K562 (cell line): Measurements from ENCODE around the gene KAT6B. TPM values are rescaled to one million over a fixed set of nuclear protein-coding genes. Genes with fewer than 3 reads are reported as not detected.
"Not testable (repeated sequence)": the region's sequence is repeated elsewhere in the genome, so short reads cannot be mapped to it uniquely, and the experiment has no call there.

Experiments
- ATAC-seq: fragments of 200-7000 bp; cut with Tn5 transposase; 3 replicates; pipeline ENCODE4 v1.9.1; 2020; ENCODE audit warnings: moderate library complexity
- BruUV-seq: library from RNA; stranded (reverse); fragments of 400-500 nt; replicated peaks from 2 replicates; lab custom pipeline; 2021; lab: Mats Ljungman, UMichigan
- CTCF ChIA-PET: fragments of 300-600 bp; formaldehyde crosslinking; extraction: SDS; loops from one replicate; lab custom pipeline; 2021; ENCODE audit warnings: low intra/inter-chr PET ratio; lab: Yijun Ruan, JAX
- POLR2A ChIA-PET: fragments of 300-600, 350-650 bp; sonication (Branson Sonifier 250); formaldehyde crosslinking; extraction: SDS; loops from one replicate; lab custom pipeline; 2021; ENCODE audit warnings: antibody characterized with exemption, inconsistent platforms; lab: Yijun Ruan, JAX
- DNase-seq, 4 experiments: peaks; one replicate each; pipeline versions ENCODE4 v3.0.0 to v3.0.0-alpha.2; 2011 to 2018; ENCODE audit warnings: low spot score in 3 of 4, mixed read lengths in 3 of 4; ENCODE audit errors: extremely low read depth in 1 of 4
- FAIRE-seq: peaks from 2 replicates; lab custom pipeline; 2011; peaks lifted over from hg19 to GRCh38; lab: Jason Lieb, UNC
- H2AFZ ChIP-seq: 2 replicates; pipeline ENCODE4 v1.6.0; 2011; ENCODE audit warnings: low read depth, low read length, control low read depth, inconsistent platforms
- H3K27ac ChIP-seq: fragments of 200-600 bp; 3 replicates; pipeline ENCODE4 v1.8.0; 2011; ENCODE audit warnings: low read depth, mild to moderate bottlenecking, control low read depth, inconsistent platforms, low read length, moderate library complexity, mixed read lengths; ENCODE audit errors: extremely low read depth
- H3K27me3 ChIP-seq, 2 experiments: fragments of 300-600 bp in 1 of 2; 2 replicates in 1 of 2; 3 replicates in 1 of 2; pipeline versions ENCODE4 v1.6.0 to v1.8.0; 2011; ENCODE audit warnings: inconsistent platforms in 2 of 2, low read length in 2 of 2, mild to moderate bottlenecking in 1 of 2, mixed read lengths in 1 of 2, moderate library complexity in 1 of 2; ENCODE audit not compliant: control insufficient read depth in 2 of 2, insufficient read depth in 2 of 2
- H3K36me3 ChIP-seq: fragments of 300-600 bp; 3 replicates; pipeline ENCODE4 v1.8.0; 2011; ENCODE audit warnings: mild to moderate bottlenecking, low read length, inconsistent platforms; ENCODE audit not compliant: control insufficient read depth, insufficient read depth
- H3K4me1 ChIP-seq, 2 experiments: fragments of 200-600 bp in 1 of 2; replicated peaks in 1 of 2; 2 replicates in 1 of 2; 3 replicates in 1 of 2; pipeline versions ENCODE4 v1.5.1 to v1.8.0; 2011; ENCODE audit warnings: inconsistent platforms in 2 of 2, low read length in 2 of 2, mild to moderate bottlenecking in 1 of 2, mixed read lengths in 1 of 2, moderate library complexity in 1 of 2; ENCODE audit not compliant: control insufficient read depth in 2 of 2, insufficient read depth in 2 of 2
- H3K4me2 ChIP-seq: 2 replicates; pipeline ENCODE4 v1.6.1; 2011; ENCODE audit warnings: low read length, control low read depth, inconsistent platforms, mixed read lengths; ENCODE audit not compliant: insufficient read depth
- H3K4me3 ChIP-seq: fragments of 200-600 bp; sonication (generic), shearing (Covaris generic); 2 replicates; pipeline ENCODE4 v1.5.1; 2016; ENCODE audit warnings: control low read depth, inconsistent platforms
- H3K79me2 ChIP-seq: fragments of 200-600 bp; 3 replicates; pipeline ENCODE4 v1.8.0; 2011; ENCODE audit warnings: low read length, inconsistent platforms; ENCODE audit not compliant: control insufficient read depth, insufficient read depth
- H3K9ac ChIP-seq, 2 experiments: 2 replicates each; pipeline versions ENCODE4 v1.6.0 to v1.6.1; 2011; ENCODE audit warnings: low read depth in 2 of 2, low read length in 2 of 2, control low read depth in 1 of 2, inconsistent platforms in 1 of 2, mild to moderate bottlenecking in 1 of 2, mixed read lengths in 1 of 2; ENCODE audit not compliant: insufficient read depth in 1 of 2
- H3K9me1 ChIP-seq: one replicate; pipeline ENCODE4 v1.6.0; 2011; ENCODE audit warnings: inconsistent platforms, mild to moderate bottlenecking, low read length, moderate library complexity; ENCODE audit not compliant: control insufficient read depth, insufficient read depth
- H3K9me3 ChIP-seq: replicated peaks from 2 replicates; pipeline ENCODE4 v1.5.1; 2011; ENCODE audit warnings: low read depth, low read length, inconsistent platforms; ENCODE audit not compliant: control insufficient read depth, insufficient read depth
- H4K20me1 ChIP-seq: replicated peaks from 2 replicates; pipeline ENCODE4 v1.6.1; 2011; ENCODE audit warnings: low read length, inconsistent platforms, mixed read lengths; ENCODE audit not compliant: control insufficient read depth, insufficient read depth
- BCL6 ChIP-seq: fragments of 250-450 bp; sonication (Bioruptor Pico); IDR thresholded peaks from 2 replicates; pipeline ENCODE4 v1.4.0; 2020
- CC2D1A ChIP-seq: fragments of 450-650 bp; IDR thresholded peaks from 2 replicates; pipeline ENCODE4 v1.6.1; 2017; ENCODE audit warnings: mild to moderate bottlenecking
- CREB5 ChIP-seq: fragments of 250-450 bp; sonication (Bioruptor Pico); IDR thresholded peaks from 2 replicates; pipeline ENCODE4 v1.5.0; 2020; ENCODE audit warnings: mild to moderate bottlenecking
- DNMT1 ChIP-seq: fragments of 450-650 bp; IDR thresholded peaks from 2 replicates; pipeline ENCODE4 v1.6.1; 2016; ENCODE audit warnings: antibody characterized with exemption, mild to moderate bottlenecking
- GATA2 ChIP-seq: sonication (generic); formaldehyde crosslinking; IDR thresholded peaks from 2 replicates; pipeline ENCODE4 v1.4.0; 2020; ENCODE audit warnings: mild to moderate bottlenecking, missing genetic modification reagents
- HDAC6 ChIP-seq: IDR thresholded peaks from 2 replicates; pipeline ENCODE4 v1.6.1; 2012; ENCODE audit warnings: low read depth, mild to moderate bottlenecking, control low read depth, inconsistent platforms, low read length, moderate library complexity
- HNRNPL ChIP-seq: fragments of 200-400 bp; formaldehyde crosslinking; IDR thresholded peaks from 2 replicates; pipeline ENCODE4 v1.6.1; 2017; ENCODE audit warnings: low read depth, mild to moderate bottlenecking, low read length
- NFRKB ChIP-seq: fragments of 450-650 bp; IDR thresholded peaks from 2 replicates; pipeline ENCODE4 v1.6.1; 2016; ENCODE audit warnings: low read depth
- NR1H2 ChIP-seq: sonication (generic); formaldehyde crosslinking; IDR thresholded peaks from 2 replicates; pipeline ENCODE4 v1.4.0; 2020; ENCODE audit warnings: mild to moderate bottlenecking, missing genetic modification reagents
- PML ChIP-seq: IDR thresholded peaks from 2 replicates; pipeline ENCODE4 v1.6.1; 2012; ENCODE audit warnings: low read length, inconsistent platforms
- RAD51 ChIP-seq: fragments of 450-650 bp; IDR thresholded peaks from 2 replicates; pipeline ENCODE4 v1.7.1; 2016; ENCODE audit warnings: low read depth, mild to moderate bottlenecking, borderline replicate concordance
- TFAM ChIP-seq: fragments of 250-450 bp; sonication (Bioruptor Pico); conservative IDR thresholded peaks from 2 replicates; pipeline ENCODE4 v1.5.0; 2021; ENCODE audit warnings: mild to moderate bottlenecking, moderate library complexity
- ZNF124 ChIP-seq: sonication (generic); formaldehyde crosslinking; IDR thresholded peaks from 2 replicates; pipeline ENCODE4 v1.8.1; 2022; ENCODE audit warnings: missing genetic modification reagents
- ZNF696 ChIP-seq: fragments of 250-450 bp; sonication (Bioruptor Pico); conservative IDR thresholded peaks from 2 replicates; pipeline ENCODE4 v1.4.0; 2020; ENCODE audit warnings: mild to moderate bottlenecking, moderate library complexity
- WGBS: fragments of 100-300 bp; shearing (Covaris generic); methylation state at CpG from one replicate; pipeline ENCODE4 v1.1.6; 2016; ENCODE audit warnings: low coverage, mixed read lengths; ENCODE audit not compliant: insufficient coverage; ENCODE audit errors: missing lambda C conversion rate; 5-methylcytosine and 5-hydroxymethylcytosine counted together
- in situ Hi-C: fragments of 300-500 bp; cut with MboI; formaldehyde crosslinking; loops from 4 replicates; pipeline ENCODE4 v1.15.0; 2018; ENCODE audit warnings: inconsistent platforms, mixed read lengths
- intact Hi-C: fragments of 100-400 bp; cut with micrococcal nuclease; formaldehyde crosslinking; loops from 2 replicates; pipeline ENCODE4 v1.14.2; 2022
- polyA plus RNA-seq, 8 experiments: library from polyadenylated mRNA; depleted of rRNA in 4 of 8; stranded (reverse) in 5 of 8; unstranded in 3 of 8; fragments of >200 nt; fragmentation: Nextera tagmentation in 2 of 8; fragmentation: Illumina TruSeq in 1 of 8; extraction: Ambion mirVana in 2 of 8; extraction: Trizol in 1 of 8; gene quantifications; 2 replicates each; pipeline versions ENCODE4 v1.2.1 to v1.2.3, GENCODE V29; 2011 to 2014; ENCODE audit warnings: inconsistent platforms in 1 of 8, missing spikeins in 1 of 8
- total RNA-seq, 7 experiments: library from RNA; depleted of rRNA in 6 of 7; stranded (reverse); fragments of >200 nt in 6 of 7; fragmentation: Illumina TruSeq in 2 of 7; extraction: Trizol in 2 of 7; gene quantifications; 2 replicates each; pipeline versions ENCODE4 v1.2.1 to v1.2.3, GENCODE V29; 2011 to 2021; ENCODE audit warnings: low replicate concordance in 1 of 7

KAT6B gene
- total and polyA plus RNA-seq, 9 of the 15 experiments (the other 6 are each of a cell fraction or from before 2014, with no cell fraction given) = 1.4 to 9.2 (median 6.8) TPM

GRCh38 chr10:74778436-74779094 lies 47.8 kb upstream of the KAT6B start:
- ATAC-seq (peak; percentile 60; the same call in 1 of the 3 replicates), FAIRE-seq (no peak), DNase-seq (no peak)
- Histone ChIP-seq H3K27ac (no peak overlapping the region), H3K79me2 (no peaks in the 10 kb centered on the region), H3K9me3 (no peaks in the 10 kb centered on the region), H2AFZ (no peak overlapping the region), H3K4me3 (no peak overlapping the region), H4K20me1 (no peaks in the 10 kb centered on the region), H3K9me1 (no peaks in the 10 kb centered on the region), H3K4me2 (no peak overlapping the region), H3K4me1 (no peaks in the 10 kb centered on the region), H3K9ac (no peak overlapping the region), H3K27me3 (peaks cover 14 to 24% of the 10 kb centered on the region in 2 experiments; a peak in 4 of 5 replicates), H3K36me3 (no peaks in the 10 kb centered on the region)
- WGBS = 6% methylated on average over 12 of the region's 12 CpGs
- intact Hi-C loops (no loop called here), in situ Hi-C loops (no loop called here)
- ChIA-PET CTCF (no interaction called here), POLR2A (interaction anchor here (1.5 kb wide), 1 partner anchor 10 kb away, joined by 4 read pairs; no protein-coding TSS in a partner anchor)
- no TSS peak for BruUV-seq
- no peak for TF ChIP-seq PML
- no peak for TF ChIP-seq CREB5 (CRISPR knock-in tag)
- no peak for TF ChIP-seq NFRKB
- TF ChIP-seq GATA2 (CRISPR knock-in tag) = no peak
- no peak for TF ChIP-seq TFAM (CRISPR knock-in tag)
- no peak for TF ChIP-seq BCL6 (CRISPR knock-in tag)
- no peak for TF ChIP-seq HDAC6
- no peak for TF ChIP-seq HNRNPL
- TF ChIP-seq RAD51 = no peak
- TF ChIP-seq ZNF124 = no peak
- TF ChIP-seq CC2D1A = no peak
- TF ChIP-seq ZNF696 (CRISPR knock-in tag) = no peak
- no peak for TF ChIP-seq NR1H2 (CRISPR knock-in tag)
- no peak for TF ChIP-seq DNMT1

GRCh38 chr10:74781870-74782269 lies 44.5 kb upstream of the KAT6B start:
- BruUV-seq, FAIRE-seq, H3K36me3 ChIP-seq, H3K79me2 ChIP-seq, H2AFZ ChIP-seq, H3K4me2 ChIP-seq, H3K9ac ChIP-seq, H3K9me1 ChIP-seq, intact Hi-C loops, H3K4me3 ChIP-seq, DNase-seq, H3K9me3 ChIP-seq, ATAC-seq, in situ Hi-C loops, CTCF ChIA-PET, H3K4me1 ChIP-seq, H3K27ac ChIP-seq, H4K20me1 ChIP-seq: not testable (repeated sequence)
- H3K27me3 ChIP-seq = peaks cover 14 to 24% of the 10 kb centered on the region in 2 experiments; a peak in 4 of 5 replicates
- 5% methylated on average over 4 of the region's 4 CpGs for WGBS
- POLR2A ChIA-PET = interaction anchor here (0.7 kb wide), 1 partner anchor 227 kb away, joined by 3 read pairs; no protein-coding TSS in a partner anchor
